Non-pigmented ciliary epithelial cell (primary cell): ENCODE measurements around the gene LGALS3BP.

Experiments used
- DNase-seq: peaks from one replicate; pipeline ENCODE4 v3.0.0-alpha.2; 2010; ENCODE audit warnings: low read depth

LGALS3BP gene

GRCh38 chr17:78937561-78937960 lies 42.2 kb downstream of the LGALS3BP start:
- no peak for DNase-seq

- peak; percentile 89 for DNase-seq
Measured at GRCh38 chr17:78935419-78936323, 44.1 kb downstream of the LGALS3BP start.

GRCh38 chr17:78934681-78935418 lies 44.9 kb downstream of the LGALS3BP start:
- DNase-seq: no peak

- DNase-seq: peak; percentile 91
Measured at GRCh38 chr17:78933959-78934568, 45.7 kb downstream of the LGALS3BP start.

GRCh38 chr17:78933025-78933958 lies 46.4 kb downstream of the LGALS3BP start:
- DNase-seq: peak; percentile 96

- no peak for DNase-seq
Measured at GRCh38 chr17:78929908-78930775, 49.6 kb downstream of the LGALS3BP start.

GRCh38 chr17:78925662-78926555 lies 53.8 kb downstream of the LGALS3BP start:
- DNase-seq: no peak

- no peak for DNase-seq
Measured at GRCh38 chr17:78925234-78925633, 54.5 kb downstream of the LGALS3BP start, which contains the start of gene TIMP2. TIMP2 (minus strand) TSS chr17:78925387; CDS start chr17:78925088, 299 bp downstream.

- no peak for DNase-seq
Measured at GRCh38 chr17:78924481-78925151, 55.1 kb downstream of the LGALS3BP start.

GRCh38 chr17:78923660-78924453 lies 55.9 kb downstream of the LGALS3BP start:
- no peak for DNase-seq

GRCh38 chr17:78922816-78923498 lies 56.8 kb downstream of the LGALS3BP start:
- DNase-seq: no peak

GRCh38 chr17:78921437-78921971 lies 58.2 kb downstream of the LGALS3BP start:
- no peak for DNase-seq
